Neural crest cell (in vitro differentiated cells): ENCODE results near the gene HOXB4. TPM values are rescaled to one million over a fixed set of nuclear protein-coding genes. Genes with fewer than 3 reads are reported as not detected.
A peak's percentile ranks its signal among the peaks of the same experiment; 100 is the strongest.

Experiments
- DNase-seq: peaks from one replicate; pipeline ENCODE4 v3.0.0; 2021; ENCODE audit warnings: low read depth, mixed read lengths, low spot score
- H3K27ac Mint-ChIP-seq: one replicate; pipeline ENCODE4 v1.8.0; 2021; ENCODE audit warnings: mild to moderate bottlenecking, mixed read lengths; ENCODE audit not compliant: unreplicated experiment
- H3K27me3 Mint-ChIP-seq: 2 replicates; pipeline ENCODE4 v1.8.0; 2021; ENCODE audit warnings: low read depth, mild to moderate bottlenecking, mixed read lengths
- H3K36me3 Mint-ChIP-seq: 2 replicates; pipeline ENCODE4 v1.8.0; 2021; ENCODE audit warnings: low read depth, mild to moderate bottlenecking, mixed read lengths
- H3K4me1 Mint-ChIP-seq: 2 replicates; pipeline ENCODE4 v1.8.0; 2021; ENCODE audit warnings: mixed read lengths
- H3K4me3 Mint-ChIP-seq: one replicate; pipeline ENCODE4 v1.8.0; 2021; ENCODE audit warnings: mild to moderate bottlenecking, mixed read lengths
- H3K9me3 Mint-ChIP-seq: 2 replicates; pipeline ENCODE4 v1.8.0; 2021; ENCODE audit warnings: mixed read lengths
- CTCF ChIP-seq: fragments of 200-600 bp; sonication (generic); conservative IDR thresholded peaks from 2 replicates; pipeline ENCODE4 v1.5.0; 2021; ENCODE audit warnings: antibody characterized with exemption, mild to moderate bottlenecking
- total RNA-seq: library from RNA; stranded (reverse); gene quantifications from 2 replicates; pipeline ENCODE4 v1.2.1, GENCODE V29; 2021

HOXB4 gene
- total RNA-seq, 1 donor from 2014 or later: 5.0 TPM

GRCh38 chr17:48624544-48625494 lies 46.7 kb upstream of the HOXB4 start:
- Mint-ChIP-seq H3K9me3 (no peaks in the 10 kb centered on the region), H3K27me3 (peaks cover 99% of the 10 kb centered on the region), H3K27ac (peak overlapping the region; percentile 38), H3K4me3 (peak overlapping the region; percentile 86), H3K4me1 (peaks cover 4% of the 10 kb centered on the region), H3K36me3 (peaks cover 8% of the 10 kb centered on the region)
- no peak for TF ChIP-seq CTCF
- DNase-seq: no peak

GRCh38 chr17:48624118-48624517 lies 46.0 kb upstream of the HOXB4 start:
- peak overlapping the region; percentile 86 for H3K4me3 Mint-ChIP-seq
- no peaks in the 10 kb centered on the region for H3K9me3 Mint-ChIP-seq
- peaks cover 99% of the 10 kb centered on the region for H3K27me3 Mint-ChIP-seq
- H3K36me3 Mint-ChIP-seq: peaks cover 8% of the 10 kb centered on the region
- no peak for TF ChIP-seq CTCF
- H3K27ac Mint-ChIP-seq: peak overlapping the region; percentile 38
- H3K4me1 Mint-ChIP-seq: peaks cover 4% of the 10 kb centered on the region
- DNase-seq: no peak

GRCh38 chr17:48623583-48623982 lies 45.4 kb upstream of the HOXB4 start:
- H3K4me1 Mint-ChIP-seq: peaks cover 6% of the 10 kb centered on the region
- no peak for TF ChIP-seq CTCF
- H3K27me3 Mint-ChIP-seq: peaks cover 99% of the 10 kb centered on the region
- H3K9me3 Mint-ChIP-seq: no peaks in the 10 kb centered on the region
- DNase-seq: no peak
- peak overlapping the region; percentile 85 for H3K27ac Mint-ChIP-seq
- H3K4me3 Mint-ChIP-seq: peak overlapping the region; percentile 86
- peaks cover 11% of the 10 kb centered on the region for H3K36me3 Mint-ChIP-seq

GRCh38 chr17:48622857-48623256 lies 44.7 kb upstream of the HOXB4 start:
- peaks cover 12% of the 10 kb centered on the region for H3K36me3 Mint-ChIP-seq
- no peak for TF ChIP-seq CTCF
- H3K27me3 Mint-ChIP-seq: peaks cover 99% of the 10 kb centered on the region
- peak overlapping the region; percentile 15 for H3K27ac Mint-ChIP-seq
- no peak for DNase-seq
- H3K4me3 Mint-ChIP-seq: peak overlapping the region; percentile 86
- no peaks in the 10 kb centered on the region for H3K9me3 Mint-ChIP-seq
- H3K4me1 Mint-ChIP-seq: peaks cover 9% of the 10 kb centered on the region

- no peaks in the 10 kb centered on the region for H3K9me3 Mint-ChIP-seq
- H3K36me3 Mint-ChIP-seq: peaks cover 12% of the 10 kb centered on the region
- peaks cover 9% of the 10 kb centered on the region for H3K4me1 Mint-ChIP-seq
- peaks cover 99% of the 10 kb centered on the region for H3K27me3 Mint-ChIP-seq
- DNase-seq: no peak
- H3K27ac Mint-ChIP-seq: peak overlapping the region; percentile 90
- H3K4me3 Mint-ChIP-seq: peak overlapping the region; percentile 86
- no peak for TF ChIP-seq CTCF
Observed at GRCh38 chr17:48621410-48622392, 43.6 kb upstream of the HOXB4 start.
